A172 (cell line): ENCODE measurements around the gene ARID5B. TPM values are rescaled to one million over a fixed set of nuclear protein-coding genes. Genes with fewer than 3 reads are reported as not detected.

ENCODE experiments used
- DNase-seq: peaks from one replicate; pipeline ENCODE4 v3.0.0-alpha.2; 2015; ENCODE audit warnings: low spot score
- total RNA-seq: library from RNA; depleted of rRNA; stranded (reverse); fragments of >200 nt; shearing (Covaris generic); gene quantifications from 2 replicates; pipeline ENCODE4 v1.2.3, GENCODE V29; 2014

The ARID5B gene
- total RNA-seq, 1 experiment from 2014 or later, result 17.6 TPM

DNA sequence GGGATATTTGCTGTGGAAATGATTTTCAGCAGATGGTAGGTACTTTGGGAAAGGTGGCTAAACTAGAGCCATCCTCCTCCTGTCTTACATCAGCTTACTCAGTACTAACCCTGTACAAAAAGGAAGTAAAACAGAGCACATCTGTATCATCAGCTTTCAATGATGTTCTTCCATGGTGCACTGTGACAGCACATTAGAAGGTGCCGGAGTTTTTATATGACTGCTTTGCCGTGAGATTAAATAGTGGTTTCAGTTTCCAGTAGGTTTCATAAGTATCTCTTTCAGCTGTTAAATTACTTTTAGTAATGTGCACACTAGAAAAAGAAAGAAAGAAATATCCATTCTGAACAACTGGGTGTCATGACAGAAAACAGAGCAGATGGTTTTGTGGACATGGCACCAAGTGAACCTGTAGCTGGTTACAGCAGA, 86.5 kb downstream of the ARID5B start:
- DNase-seq, result no peak

DNA sequence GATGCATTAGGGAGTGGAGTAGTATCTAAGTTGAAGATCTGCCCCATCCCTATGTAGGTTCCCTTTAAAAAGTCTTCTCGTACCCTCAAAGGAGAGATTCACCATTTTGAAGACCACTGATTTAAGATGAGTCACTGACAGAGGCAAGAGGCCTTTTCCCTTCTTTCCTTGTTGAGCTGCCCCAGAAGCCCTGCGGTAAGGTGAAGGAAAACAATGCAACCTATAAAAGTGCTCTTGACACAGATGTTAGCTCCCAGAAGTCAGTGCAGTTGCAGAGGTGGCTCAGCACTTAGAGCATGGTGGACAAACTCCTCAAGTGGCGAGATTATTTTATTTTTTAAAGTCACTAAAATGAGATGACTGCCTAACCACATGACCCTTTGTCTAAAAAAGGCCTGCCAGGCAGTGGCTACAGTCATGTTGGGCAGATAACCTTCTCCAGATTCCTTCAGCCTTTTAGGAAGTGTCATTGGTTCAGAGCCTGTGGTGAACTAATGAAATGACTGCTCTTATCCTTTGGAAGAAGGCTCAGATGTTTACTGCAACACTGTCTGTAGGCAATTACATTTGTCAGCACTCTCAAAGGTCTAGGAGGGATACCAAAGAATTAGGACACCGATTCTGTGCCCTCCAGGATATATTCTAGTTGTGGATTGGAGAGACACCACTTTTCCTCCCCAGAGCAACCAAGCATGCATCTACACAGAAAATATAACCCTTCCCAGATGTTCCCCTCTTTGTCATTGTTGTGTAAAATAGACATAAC, 88.7 kb downstream of the ARID5B start:
- no peak for DNase-seq

DNA sequence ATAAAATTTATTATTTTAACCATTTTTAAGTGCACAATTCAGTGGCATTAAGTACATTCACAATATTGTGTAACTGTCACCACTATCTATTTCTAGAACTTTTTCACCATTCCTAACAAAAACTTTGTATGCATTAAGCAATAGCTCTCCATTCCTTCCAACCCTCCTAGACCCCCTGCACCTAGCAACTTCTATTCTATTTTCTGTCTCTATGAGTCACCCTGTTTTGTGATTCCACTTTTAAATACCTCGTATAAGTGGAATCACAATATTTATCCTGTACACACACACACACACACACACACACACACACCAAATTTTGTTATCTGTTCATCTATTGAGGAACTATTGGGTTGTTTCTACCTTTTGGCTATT, 89.2 kb downstream of the ARID5B start:
- DNase-seq, result no peak

DNA sequence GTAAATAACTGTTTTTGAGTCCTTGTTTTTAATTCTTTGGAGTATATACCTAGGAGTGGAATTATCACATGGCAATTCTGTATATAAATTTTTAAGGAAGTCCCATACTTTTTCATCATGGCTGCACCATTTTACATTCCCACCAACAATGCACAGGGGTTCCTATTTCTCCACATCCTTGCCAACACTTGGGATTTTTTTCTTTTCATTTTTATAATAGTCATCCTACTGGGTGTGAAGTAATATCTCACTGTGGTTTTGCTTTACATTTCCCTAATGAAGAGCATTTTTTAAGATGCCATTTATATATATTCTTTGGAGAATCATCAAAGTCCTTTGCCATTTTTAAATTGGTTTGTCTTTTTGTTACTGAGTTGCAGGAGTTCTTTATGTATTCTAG, 89.7 kb downstream of the ARID5B start:
- no peak for DNase-seq

DNA sequence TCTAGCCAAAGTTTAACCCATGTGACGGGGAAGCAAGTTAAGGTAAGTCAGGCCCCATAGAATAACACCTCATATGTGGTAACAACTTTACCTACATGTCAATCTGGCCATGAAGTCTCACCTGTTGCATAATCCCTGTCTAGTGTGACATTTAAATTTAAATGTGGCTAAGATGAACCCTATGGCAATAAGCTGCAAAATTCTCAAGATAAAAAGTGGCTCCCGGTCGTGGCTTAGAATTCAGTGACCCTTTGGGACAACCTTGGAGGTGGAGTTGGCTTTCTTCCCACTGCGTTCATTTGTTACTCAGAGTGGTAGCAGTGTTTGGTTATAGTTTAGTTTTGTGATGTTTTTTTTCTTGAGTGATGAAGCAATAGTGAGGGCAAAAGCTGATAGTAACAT, 90.6 kb downstream of the ARID5B start:
- DNase-seq, result no peak

DNA sequence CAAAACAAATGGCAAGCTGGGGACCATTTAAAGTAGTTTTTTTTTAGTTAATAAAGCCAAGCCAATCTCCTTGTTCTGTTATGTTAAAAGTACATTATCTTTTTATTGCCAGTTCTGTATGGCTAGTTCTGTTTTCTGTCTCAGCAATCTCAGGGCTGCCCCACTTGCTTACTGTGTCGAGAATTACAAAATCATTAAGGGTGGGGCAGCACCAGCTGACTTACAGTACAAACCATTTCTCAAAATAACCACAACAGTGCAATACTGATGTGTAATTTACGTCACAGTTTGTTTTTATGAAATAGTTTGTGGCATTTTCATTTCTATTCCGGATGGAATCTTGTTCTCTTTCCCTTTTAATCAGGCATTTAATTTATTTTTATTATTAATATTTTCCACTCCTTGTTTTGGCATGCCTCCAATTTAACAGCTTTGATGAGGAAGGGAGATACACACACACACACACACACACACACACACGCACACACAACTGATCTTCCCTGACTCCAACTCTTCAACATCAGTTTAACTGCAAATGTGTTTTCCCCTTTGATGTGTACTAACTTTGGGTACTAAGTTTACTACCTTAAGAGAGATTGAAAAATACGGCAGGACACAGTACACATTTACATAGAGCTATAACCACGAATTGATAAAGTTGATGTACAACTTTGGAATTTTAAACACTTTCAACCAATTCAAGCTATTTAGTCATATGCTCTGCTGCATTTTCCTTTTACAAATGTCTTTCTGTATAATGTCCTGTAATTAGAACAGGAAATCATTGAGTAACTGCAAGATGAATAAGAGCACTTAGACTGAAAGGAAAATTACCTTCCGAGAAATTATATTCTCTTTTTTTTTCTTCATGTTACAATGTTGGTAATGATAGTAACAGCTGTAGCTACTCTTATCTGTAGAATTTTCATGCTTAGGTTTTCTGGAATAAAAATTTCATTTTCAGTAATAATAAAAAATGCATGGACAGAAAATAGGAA, 91.5 kb downstream of the ARID5B start:
- peak; percentile 56 for DNase-seq

DNA sequence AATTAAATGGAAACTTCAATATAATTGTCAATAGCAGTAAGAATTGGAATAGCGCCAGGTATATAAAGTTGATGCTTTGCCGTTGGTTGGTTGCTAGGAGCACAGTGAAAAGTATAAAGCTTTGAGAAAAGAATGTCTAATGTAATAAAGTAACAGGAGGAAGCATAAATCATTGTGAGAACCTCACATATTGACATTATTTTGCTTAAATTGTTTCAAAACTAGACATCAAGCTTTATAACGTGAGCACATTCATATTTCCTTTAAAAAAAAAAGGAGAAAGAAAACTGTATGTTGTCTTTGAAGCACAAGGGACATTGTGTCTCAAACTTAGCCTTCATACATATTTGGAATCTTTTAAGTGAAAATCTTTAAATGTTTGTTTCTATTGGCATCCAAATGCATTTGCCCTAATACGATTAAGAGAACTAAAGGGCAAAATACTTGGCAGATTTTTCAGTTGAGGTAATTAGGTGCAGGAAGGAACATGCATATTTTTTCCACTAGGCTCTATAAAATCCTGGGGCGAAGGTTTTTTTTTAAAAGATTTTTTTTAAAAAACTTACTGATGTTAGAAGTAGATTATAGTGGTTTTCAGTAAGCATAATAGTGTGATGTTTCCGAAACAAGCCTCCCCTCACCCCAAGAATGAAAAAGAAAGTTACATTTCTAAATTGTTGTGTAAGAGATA, 92.4 kb downstream of the ARID5B start:
- DNase-seq, result no peak

DNA sequence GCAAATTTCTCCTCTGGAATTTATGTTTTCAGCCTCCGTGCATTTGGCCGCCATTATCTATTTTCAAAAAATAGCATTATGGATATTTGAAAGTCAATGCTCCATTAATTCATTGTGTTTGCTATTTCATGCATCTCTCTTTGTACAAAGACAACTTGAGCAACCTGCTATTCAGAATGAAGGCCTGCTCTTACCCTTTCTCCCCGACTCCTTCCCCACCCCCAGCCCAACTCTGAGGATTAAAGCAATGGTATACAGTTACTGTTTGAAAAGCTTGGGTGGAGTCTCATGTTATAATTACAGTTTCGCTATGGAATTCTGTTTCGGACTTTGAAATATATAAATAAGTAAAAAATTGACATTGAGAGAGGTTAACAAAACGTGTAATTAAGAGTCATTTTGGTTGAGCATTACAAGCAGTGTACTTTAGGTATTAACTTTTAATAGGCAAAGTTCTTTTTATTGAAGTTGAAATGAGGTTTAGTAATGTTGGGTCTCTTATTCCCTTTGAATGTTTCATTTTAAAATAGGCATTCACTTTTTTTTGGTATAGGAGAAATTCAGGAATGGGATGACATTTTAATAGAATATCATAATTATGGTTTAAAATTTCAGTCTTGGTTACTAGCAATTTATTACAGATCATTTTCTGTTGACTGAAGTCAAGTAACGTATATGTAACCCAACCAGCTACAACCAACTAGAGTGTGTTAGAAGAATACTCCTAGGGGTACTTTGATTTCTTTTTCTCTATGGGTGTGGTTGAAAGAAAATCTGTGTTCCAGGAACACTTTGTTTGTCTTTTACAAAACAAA, 93.1 kb downstream of the ARID5B start:
- no peak for DNase-seq

DNA sequence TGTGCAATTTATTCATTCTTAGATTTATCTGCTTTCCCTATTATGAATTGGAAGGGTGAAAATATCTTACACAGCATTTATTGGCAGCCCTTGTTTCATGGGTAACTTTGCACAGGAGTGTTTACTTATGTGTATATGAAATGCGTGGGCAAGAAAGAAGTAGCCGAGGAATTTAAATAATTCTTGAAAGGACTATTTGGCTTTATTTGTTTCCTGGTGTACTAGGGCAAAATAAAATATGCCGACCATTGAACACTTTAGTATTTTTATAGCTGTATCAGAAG, 93.7 kb downstream of the ARID5B start:
- DNase-seq, result no peak

DNA sequence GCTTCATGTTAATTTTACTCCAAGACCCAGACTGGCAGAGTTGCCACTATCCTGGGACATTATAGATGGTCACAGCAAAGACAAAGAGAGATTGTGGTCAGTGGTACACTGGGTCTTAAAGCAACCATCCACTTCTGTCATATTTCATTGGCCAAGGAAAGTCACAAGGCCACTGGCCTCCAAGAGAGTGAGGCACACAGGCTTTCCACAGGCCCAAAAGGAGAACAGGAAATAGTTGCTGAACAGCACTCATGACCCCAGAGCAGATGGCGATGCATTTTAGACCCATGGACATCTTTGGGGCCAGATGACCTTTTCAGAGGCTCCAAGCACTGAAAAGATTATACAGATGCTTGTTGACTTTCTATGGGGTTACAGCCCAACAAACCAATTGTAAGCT, 97.4 kb downstream of the ARID5B start:
- no peak for DNase-seq

DNA sequence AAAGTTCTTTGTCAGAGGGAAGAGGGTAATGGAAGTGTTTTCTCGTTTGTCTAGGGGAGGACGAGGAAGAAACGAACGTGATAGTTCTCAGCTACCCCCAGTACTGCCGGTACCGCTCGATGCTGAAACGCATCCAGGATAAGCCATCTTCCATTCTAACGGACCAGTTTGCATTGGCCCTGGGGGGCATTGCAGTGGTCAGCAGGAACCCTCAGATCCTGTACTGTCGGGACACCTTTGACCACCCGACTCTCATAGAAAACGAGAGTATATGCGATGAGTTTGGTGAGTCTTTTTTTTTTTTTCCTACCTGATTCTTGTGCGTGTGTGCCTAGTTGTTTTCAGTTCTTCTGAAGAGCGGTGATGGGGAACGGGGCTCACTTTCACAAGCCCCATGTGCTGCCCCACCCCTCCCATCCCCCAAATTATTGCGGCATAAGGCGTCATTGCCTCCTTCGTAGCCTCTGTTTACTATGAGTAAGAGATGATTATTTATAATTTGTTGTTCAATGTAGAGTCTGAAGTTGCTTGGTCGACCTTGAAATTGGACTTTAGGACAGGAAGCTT, 98.6 kb downstream of the ARID5B start:
- DNase-seq, result no peak

DNA sequence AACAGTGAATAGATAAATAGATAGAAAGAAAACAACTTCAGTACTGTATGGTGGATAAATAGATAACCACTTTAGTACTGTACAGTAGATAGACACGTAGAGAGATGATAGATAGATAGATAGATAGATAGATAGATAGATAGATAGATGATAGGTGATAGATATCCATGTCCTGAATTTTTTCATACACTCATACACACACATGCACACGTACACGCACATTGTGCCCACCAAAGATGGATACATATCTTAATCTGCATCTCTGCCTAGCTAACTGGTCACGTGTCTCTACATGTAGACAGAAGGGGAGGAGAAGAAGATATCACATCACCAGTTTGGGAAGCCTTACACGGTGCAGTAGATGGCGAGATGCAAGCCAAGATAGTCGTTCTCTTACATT, 99.2 kb downstream of the ARID5B start:
- no peak for DNase-seq

DNA sequence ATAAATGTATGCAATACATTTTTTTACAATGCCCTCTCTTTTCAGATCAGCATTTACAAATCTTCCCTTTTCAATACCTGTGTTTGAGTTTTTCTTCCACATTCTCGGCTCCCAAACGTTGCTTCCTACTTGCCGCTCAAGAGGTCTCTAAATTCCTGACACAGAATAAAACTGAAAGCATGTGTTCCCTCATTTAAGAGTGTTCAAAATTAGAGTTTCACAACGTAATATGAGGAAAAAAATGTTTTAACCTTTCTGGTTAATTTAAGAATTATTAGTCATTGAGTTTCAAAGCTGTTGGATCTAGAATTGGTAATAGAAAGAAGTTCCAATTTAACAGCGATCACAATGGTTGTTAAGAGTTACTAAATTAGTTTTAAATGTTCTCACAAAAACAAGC, 100.4 kb downstream of the ARID5B start:
- DNase-seq, result no peak

DNA sequence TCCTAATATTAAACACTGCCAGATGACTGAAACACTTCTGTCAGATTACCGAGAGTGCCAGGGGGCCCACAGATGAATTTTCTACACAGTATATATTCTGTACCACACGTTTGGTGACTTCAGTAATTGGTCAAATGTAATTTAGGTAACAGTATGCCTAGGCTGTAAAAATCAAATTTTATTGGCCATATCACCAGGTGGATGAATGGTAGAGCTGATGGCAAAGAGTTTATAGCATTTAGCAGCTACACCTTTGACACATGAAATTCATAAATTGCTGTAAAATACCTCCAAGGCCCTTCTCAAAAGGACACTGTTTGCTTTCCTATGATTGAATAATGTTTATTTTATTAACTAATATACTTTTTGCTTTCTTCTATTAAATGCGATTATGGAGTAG, 101.3 kb downstream of the ARID5B start:
- no peak for DNase-seq

DNA sequence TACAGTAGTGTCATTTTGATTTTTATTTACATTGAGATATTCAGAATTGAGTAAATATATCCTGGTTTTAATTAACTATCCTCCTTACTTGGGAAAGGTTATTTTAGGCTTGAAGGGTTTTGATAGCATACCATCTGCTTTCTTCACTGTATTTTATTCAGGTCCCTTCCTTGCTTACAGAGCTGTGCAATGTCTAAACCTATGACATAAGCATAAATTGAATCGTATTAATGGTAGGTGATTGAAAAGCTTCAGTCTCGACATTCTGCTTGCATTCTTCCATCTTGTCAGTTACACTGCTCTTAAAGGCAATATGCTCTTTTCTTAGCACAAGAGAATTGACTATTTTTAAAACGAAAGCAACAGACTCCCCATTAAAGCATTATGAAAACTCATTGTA, 102.5 kb downstream of the ARID5B start:
- DNase-seq, result no peak

DNA sequence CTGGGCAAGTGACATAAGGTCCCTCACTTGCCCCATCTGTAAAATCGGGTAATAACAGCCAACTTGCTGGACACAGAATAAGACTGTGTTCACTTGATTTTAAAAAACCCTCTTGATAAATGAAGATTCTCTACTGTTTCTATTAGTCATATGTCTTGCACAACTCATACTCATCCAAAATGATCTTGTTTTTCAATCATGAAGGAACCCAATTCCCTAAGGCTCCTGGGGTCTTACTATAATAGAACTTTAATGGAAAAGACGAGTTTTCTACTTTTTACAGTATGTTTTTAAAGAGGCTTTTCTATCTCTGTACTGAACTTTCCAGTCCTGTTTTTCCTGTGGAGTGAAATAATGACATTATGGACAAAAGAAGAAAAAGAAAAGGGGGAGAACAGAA, 103.8 kb downstream of the ARID5B start:
- no peak for DNase-seq

DNA sequence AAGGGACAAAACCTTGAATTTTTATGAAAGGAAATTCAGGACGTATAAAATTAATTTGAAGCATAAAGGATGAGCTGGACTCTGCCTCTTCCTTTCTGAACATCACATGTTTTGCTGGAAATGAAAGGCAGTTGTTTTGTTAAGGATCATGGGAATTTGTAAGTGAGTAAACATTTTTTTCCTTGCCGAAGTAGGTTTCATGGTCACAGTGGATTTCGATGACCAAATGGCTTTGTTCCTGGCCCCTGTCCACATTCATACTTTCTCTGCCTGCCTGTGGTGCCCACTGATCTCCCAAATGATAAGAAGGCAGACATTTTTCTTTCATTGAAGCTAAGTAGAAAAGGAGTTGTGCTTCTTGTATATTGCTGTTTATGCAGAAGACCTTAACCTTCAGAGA, 104.2 kb downstream of the ARID5B start:
- DNase-seq, result peak; percentile 32

DNA sequence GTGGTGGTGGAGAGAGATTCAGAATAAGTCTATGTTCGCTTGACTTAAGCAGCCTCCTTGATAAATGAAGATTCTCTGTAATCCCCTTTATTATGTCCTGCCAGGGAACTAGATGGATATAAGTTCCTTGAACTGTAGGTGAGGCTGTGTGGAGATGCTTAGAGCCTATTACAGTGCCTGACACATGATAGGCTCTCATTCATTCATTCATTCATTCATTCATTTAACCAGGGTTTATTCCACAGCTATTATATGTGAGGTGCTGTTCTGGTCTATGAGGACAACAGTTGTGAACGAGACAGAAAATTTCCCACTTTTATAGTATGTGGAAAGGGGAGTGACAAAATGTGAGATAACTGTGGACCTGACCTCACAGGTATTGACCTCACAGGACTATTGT, 105.6 kb downstream of the ARID5B start:
- DNase-seq, result no peak

DNA sequence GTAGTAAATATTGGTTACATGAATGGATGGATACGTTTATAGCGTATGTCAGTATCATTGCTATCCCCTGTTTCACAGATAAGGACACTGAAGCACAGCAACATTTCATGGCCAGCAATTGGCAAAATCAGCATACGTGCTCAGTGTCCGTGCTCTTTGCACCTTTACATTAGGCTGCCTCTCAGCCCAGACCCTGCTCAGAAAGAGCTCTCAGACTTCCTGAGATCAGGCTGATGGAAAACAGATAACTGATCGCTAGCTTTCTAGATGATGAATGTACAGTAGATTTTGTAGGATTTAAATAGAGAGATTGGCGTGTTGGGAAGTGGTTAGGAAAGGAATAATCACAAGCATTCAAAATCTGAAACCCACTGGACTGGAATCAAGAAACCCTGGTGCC, 106.7 kb downstream of the ARID5B start:
- no peak for DNase-seq

DNA sequence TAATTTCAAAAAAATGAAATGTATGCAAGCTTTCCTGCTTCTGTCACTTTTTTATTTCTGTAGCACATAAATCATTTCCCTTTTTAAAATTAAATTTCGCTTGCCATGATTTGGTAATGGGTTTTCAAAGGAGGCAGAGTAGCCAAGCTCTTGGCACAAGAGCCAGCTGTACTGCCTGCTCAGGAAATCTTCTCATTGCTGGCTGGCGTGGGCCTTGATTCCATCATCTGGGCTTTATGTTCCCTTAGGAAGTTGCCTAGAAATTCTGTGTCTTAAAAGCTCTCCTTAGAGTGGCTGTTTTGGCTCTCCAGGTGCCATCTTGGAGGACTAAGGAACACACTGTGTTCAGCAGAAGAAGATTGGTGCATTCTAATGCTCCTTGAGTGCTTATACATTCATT, 107.4 kb downstream of the ARID5B start:
- no peak for DNase-seq

DNA sequence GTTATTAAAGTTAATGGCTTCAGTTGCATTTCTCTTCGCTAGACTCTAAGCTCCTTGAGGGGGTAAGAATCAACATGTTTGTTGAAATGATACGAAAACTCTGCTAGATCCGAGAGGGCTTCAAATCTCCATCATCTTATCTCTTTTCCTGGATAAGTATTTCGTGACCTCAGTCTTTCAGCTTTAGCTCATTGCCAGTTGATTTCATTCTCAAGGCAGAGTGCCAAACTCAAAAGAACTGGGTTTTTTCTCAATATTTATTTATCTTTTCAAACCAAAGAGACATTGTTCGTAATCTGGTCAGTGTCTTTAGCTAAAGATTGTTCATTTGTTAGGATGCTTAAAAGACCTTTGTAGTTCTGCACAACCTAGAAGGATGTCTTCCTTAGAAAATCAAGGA, 108.9 kb downstream of the ARID5B start:
- no peak for DNase-seq
